Bone marrow (tissue), 2 donors: Measurements from ENCODE around the gene LRRC8D.
"Not testable (repeated sequence)": the region's sequence is repeated elsewhere in the genome, so short reads cannot be mapped to it uniquely, and the experiment has no call there.

Source experiments
- DNase-seq, 2 donors: peaks; one replicate each; lab custom pipeline; 2025; lab: John Stamatoyannopoulos, UW

The LRRC8D gene

DNA sequence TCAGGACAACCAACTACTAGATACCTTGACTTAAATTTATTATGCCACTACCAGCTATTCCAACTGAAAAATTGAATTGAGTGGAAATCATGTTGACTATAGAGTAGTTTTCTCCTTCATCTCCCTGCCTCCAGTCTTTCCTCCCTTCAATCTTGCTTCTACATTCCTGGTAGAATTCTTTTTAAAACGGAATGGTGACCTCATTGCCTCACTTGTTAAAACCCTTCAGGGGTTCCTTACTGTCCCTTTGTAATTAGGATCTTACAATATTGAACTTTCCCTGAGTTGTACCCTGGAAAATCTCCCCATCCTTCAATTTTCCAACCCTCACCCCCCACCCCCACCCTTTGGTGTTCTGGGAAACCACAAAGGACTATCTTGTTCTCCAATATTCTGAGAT lies 91.2 kb downstream of the LRRC8D start:
- DNase-seq, result no peak

DNA sequence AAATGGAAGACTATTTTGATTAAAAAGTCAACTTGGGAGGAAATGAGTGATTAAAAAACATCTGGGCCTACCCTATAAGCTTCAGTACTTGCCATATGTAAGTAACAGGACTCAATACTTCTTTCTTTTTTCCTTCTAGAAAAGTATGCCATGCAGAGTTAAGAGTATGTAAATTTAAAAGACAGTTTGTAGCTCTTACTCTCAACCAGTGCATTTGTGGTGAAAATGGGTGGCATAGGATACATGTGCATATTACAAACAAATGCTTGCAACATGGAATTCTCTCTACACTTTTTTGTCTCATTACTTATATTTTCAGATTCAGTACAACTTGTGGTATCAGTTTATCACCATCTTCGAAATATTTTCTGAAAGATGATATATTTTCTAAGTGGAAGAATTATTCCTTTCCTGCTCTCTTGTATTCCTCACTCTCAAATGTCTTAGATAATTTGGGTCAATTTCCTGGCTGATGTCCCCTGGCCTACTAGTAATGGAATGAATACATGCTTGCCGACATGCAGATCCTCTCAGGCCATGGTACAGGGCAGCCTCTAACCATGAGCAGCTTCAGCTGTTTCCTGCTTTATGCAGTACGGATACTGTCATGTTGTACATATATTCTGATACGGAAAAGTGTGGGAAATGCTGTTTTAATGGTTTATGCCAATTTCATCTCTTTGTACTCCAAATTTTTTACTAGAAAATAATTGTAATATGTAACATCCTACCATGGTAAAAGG lies 92.7 kb downstream of the LRRC8D start:
- DNase-seq, result no peak

DNA sequence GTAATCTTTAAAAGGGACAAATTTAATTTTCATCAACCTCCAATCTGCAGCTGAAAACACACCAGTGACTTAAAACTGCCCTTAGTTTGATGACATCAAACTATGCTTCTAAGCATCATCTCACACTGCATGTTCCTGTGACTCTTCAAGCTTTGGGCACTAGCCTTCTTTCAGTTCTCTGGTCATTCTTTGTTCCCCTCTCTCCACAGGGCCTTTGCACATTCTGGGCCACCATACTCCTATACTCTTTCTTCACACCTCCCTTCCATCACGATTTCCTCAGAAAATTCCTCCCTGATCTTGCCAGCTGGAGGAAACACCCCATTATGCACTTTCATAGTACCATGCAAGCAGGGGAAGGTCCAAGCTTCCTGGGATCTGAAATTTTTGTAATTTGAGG lies 96.5 kb downstream of the LRRC8D start:
- DNase-seq, result no peak

DNA sequence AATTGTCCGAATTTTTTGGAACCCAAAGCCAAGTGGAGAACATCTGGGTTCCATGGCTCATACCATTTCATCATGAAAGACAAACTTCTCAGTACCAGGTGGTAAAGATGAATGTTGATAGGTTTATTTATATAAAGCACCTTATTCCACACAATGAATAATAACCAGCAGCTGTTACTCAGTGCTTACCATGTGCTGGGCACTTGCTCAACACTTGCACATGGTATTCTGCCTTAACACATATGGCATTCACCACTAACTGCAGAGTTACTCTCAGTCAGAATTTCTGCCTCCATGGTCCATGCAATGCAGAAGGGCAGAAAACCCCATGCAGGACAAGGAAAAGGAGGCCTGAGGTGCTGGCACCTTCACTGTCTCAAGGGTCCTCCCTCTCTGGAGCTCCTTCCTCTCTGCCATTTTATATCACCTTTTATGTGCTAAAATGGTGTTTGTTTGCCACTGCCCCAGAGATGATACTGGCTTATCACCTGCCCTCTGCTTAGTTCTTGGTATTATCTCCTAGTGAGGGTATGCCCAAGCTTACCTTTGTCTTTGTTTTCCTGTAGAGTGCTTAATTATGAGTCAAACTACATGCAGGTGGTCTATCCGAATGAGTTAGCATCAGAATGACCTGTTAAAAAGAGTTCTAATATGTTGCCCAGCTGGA lies 97.4 kb downstream of the LRRC8D start:
- DNase-seq, result no peak

DNA sequence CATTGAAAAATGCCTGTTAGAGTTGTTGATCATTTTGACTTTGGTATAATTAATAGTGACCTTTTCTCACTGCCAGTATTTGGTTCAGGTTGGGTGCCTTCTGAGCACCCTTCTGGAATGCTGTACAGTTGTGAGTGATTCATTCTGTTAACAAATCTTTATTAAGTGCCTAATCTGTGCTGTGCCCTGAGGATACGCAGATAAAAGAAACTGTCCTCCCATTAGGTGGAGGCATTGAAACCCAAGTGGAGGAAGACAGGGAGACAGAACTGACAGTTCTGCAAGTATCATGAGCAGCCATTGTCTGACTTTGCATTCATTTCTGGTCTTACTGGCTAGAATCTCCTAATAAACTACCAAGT lies 97.9 kb downstream of the LRRC8D start:
- no peak for DNase-seq

DNA sequence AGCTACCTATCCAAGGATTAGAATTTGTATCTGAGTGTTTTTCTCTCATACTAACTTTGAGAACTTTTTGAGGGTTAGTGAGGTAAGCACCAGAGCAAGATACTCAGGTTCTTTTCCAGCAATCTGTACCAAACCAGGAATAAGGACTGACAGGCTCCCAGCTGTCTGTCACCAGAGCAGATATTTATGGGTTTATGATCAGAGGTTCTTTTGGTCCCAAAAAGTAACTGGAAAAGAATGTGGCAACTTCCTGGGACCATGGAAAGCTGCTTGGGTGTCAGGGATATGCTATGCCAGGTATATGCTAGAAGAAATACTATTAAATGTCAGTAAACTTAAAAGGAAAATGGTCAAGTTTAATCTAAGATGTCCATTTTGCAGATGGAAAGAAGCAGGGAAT lies 98.3 kb downstream of the LRRC8D start:
- DNase-seq, result no peak

DNA sequence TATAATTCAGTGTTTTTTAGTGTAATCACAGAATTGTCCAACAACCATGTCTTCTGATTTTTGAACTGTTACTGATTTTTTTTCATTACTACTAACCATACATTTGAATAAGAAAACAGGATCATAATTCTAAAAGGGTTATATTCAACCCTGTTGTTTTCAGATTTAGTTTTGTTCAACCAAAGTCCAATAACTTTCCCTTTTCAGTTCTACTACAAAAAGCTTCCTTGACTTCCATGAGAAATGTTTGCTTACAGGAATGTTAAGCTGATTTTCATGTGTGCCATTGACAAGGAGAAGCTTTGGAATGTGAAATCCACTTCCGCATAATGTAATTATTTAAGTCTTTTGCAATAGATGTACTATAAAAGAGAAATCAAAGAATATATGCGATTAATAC lies 102.1 kb downstream of the LRRC8D start:
- DNase-seq, result no peak

DNA sequence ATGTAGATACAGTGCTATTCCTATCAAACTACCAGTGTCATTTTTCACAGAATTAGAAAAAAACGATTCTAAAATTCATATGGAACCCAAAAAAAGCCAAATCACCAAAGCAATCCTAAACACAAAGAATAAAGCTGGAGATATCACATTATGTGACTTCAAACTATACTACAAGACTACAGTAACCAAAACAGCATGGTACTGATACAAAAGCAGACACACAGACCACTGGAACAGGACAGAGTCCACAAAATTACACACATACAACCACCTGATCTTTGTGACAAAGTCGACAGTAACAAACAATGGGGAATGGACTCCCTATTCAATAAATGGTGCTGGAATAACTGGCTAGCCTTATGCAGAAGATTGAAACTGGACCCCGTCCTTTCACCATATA lies 102.7 kb downstream of the LRRC8D start:
- no peak for DNase-seq

DNA sequence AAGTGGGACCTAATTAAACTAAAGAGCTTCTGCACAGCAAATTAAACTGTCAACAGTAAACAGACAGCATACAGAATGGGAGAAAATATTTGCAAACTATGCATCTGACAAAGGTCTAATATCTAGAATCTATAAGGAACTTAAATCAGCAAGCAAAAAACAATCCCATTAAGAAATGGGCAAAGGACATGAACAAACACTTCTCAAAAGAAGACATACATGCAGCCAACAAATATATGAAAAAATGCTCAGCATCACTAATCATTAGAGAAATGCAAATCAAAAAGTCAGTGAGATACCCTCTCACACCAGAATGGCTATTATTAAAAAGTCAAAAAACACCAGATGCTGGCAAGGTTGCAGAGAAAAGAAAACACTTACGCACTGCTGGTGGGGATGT lies 103.2 kb downstream of the LRRC8D start:
- DNase-seq, result not testable (repeated sequence)

DNA sequence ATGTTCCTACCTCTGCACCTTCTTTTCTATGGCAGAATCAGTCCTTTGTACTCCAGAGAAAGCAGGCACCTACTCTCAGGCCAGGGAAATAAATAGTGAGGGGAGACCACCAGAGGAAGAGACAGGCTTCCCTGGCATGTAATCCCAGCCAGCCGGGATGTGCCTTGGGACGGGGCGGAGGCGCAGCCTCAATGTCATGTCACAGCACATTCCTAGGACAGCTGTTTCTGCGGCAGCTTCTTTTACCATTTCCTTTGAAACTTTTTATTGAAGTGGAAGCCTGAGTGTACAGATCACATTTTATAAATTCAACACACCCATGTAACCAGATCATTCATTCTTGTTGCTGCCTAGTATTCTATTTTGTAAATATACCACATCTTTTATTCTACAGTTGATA lies 106.2 kb downstream of the LRRC8D start:
- no peak for DNase-seq

DNA sequence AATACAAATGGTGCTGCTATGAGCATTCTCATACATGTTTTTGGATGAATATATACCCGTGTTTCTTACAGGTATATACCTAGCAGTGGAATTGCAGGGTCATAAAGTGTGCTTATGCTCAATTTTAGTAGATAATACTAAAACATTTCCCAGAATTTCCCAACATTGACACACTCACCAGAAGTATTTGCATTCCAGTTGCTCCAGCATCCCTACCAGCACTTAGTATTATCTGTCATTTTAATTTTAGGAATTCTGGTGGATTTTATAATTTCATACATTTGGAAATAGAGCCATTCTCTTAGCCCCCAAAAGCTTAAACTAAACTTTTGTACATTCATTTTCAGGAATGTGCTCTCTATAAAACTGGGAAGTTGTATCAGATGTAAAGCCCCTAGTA lies 106.6 kb downstream of the LRRC8D start:
- DNase-seq, result no peak

DNA sequence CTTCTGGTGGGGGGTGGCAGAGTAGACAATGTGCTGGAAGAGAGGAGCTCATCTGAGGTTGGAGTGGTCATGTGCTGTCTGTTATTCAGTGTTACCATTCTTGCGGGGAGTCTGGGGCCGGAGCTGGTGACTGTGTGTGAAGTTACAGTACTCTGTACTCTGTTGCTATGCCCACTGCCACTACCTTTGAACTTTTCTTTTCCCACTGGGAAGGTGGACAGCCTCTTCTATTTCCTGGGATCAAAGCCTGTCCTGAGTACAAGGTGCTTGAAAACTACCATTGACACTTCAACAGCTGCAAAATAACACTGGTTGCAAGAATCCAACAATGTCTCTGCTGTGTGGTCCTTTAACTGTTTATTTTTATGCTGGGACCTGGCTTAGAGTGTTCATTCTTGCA lies 107.7 kb downstream of the LRRC8D start:
- DNase-seq, result no peak

DNA sequence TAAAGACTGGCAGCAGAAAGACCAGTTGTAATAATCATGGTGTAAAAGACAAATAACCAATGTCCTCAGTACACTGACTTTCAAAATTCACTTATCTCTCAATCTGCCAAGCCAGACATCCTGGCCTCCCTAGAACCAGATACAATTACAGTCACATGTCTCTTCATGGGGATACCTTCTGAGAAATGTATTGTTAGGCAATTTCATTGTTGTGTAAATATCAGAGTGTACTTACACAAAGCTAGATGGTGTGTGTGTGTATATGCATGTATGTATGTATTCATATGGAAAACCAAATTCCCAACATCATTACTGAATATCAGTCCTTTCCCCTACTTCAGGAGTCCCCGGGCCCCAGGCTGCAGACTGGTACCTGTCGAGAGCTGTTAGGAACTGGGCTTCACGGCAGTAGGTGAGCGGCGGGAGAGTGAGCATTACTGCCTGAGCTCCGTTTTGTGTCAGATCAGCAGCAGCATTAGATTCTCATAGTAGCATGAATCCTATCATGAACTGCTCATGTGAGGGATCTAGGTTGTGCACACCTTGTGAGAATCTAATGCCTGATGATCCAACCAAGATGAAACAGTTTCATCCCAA lies 108.7 kb downstream of the LRRC8D start:
- DNase-seq, result no peak

DNA sequence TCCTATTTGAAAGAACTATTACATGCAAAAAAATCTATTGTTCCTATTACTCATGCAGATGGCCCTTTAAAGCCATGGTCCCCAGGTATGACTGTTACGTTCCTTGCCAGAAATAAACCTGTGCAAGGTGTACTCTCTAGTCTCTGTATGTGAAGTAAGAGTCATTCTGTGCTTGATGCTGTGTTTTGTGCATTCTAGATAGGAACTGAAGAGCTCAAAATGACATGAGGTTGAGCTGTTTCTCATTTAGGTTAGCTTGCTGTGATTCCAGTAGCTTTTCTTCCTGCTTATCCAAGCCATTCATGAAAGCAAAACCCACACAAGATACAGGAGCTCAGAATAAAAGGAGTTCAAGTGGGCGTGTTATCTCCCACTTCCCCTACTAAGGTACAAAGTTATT lies 109.7 kb downstream of the LRRC8D start:
- no peak for DNase-seq

DNA sequence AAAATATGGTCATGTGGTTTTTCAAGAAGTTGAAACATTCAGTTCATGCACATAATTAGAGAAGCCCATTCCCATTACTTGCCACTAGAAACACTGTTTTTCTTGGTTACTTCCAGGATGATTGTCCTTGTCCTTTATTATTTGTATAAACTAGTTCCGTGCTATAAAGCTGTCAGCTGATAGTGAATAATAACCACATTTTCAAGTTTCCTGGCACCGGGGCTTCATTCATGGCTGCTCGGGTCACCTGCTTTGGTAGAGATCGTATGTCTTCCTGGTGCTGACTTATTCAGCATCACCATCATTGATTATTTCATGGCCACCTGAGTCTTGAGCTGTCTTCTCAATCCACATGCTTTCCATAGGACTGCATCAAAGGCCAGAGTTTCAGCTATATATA lies 111.1 kb downstream of the LRRC8D start:
- DNase-seq, result no peak

DNA sequence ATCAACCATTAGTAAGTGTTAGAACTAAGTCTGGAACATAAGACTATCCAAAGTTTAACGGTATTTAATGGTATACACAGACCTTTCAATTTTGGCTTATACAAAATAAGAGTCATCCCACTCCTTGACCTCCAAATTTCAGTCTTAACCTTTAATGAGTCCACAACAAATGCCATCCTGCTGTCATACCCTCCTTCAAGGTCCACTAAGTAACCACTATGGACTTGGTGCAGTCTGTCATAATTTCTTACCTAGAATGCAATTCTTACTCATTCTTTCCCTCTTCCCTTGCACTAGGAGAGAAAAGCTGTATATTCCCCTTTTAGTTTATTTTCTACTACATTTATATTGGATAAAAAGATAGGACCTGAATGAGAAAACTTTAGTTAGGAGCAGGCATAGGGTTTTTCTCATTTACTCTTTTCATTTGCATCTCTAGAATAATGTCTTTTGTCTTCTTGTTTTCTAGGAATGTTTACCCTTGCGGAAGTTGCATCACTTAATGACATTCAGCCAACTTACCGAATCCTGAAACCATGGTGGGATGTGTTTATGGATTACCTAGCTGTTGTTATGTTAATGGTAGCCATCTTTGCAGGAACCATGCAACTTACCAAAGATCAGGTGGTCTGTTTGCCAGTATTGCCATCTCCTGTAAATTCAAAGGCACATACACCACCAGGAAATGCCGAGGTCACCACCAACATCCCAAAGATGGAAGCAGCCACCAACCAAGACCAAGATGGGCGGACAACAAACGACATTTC lies 111.9 kb downstream of the LRRC8D start:
- no peak for DNase-seq

DNA sequence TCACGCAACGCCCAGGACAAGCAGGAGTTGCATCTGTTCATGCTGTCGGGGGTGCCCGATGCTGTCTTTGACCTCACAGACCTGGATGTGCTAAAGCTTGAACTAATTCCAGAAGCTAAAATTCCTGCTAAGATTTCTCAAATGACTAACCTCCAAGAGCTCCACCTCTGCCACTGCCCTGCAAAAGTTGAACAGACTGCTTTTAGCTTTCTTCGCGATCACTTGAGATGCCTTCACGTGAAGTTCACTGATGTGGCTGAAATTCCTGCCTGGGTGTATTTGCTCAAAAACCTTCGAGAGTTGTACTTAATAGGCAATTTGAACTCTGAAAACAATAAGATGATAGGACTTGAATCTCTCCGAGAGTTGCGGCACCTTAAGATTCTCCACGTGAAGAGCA lies 113.6 kb downstream of the LRRC8D start:
- no peak for DNase-seq

DNA sequence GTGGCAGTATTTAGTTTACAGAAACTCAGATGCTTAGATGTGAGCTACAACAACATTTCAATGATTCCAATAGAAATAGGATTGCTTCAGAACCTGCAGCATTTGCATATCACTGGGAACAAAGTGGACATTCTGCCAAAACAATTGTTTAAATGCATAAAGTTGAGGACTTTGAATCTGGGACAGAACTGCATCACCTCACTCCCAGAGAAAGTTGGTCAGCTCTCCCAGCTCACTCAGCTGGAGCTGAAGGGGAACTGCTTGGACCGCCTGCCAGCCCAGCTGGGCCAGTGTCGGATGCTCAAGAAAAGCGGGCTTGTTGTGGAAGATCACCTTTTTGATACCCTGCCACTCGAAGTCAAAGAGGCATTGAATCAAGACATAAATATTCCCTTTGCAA lies 114.4 kb downstream of the LRRC8D start:
- DNase-seq, result no peak

DNA sequence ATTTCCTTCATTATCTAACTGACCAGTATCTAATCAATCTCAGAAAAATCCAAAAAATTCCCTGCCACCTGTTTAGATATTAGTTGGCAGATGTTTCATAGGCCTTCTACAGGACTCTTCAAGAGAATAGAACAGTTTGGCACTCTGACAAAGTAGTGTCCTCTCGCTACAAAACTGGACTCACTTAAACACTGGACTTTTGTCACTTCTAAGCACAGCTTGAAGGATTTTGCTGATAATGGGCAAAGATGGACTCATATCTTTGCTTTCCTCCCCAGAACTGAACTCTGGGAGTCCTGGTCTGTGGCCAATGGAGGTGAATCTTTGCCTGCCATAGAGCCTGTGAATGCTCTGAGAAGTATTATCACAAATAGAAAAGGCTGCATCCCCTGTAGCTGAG lies 115.9 kb downstream of the LRRC8D start:
- DNase-seq, result no peak

DNA sequence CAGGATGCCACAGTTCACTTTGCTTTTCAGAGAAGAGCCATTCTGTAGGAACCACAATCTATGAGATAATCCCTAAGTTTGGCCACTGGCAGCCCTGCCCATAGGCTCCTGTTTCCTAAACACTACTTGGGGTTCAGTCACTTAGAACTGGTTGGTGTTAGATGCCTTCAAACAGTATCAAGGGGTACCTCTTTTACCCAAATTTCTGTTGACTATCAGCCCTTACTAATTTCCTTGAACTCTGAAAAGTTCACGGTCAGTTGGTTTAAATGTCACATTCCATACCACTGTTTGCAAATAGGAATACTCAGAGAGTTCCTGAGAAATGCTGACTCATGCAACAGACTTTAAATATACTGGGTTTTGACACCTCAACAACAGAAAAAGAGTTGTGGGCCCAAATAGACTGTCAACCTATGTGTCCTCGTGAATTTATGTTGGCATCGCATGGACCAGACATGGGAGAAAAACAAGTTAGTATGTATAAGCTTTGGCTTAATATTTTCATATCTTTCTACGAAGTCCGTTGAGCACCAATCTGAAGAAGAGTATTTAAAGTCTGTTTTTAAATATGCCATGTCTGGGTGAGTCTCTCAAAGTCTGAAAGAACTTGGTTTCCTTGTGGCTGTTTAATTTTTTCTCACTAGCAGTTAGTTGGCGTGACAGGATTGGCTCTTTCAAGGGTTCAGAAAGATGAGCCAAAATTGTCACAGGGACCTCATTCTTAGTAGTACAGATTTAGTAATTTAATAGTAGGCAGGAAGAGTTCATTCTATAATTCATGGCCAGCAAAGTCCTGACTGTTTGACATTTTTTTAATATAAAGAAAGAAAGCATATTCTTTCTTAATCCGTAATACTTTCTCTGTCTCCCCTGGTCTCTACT lies 117.6 kb downstream of the LRRC8D start:
- no peak for DNase-seq

DNA sequence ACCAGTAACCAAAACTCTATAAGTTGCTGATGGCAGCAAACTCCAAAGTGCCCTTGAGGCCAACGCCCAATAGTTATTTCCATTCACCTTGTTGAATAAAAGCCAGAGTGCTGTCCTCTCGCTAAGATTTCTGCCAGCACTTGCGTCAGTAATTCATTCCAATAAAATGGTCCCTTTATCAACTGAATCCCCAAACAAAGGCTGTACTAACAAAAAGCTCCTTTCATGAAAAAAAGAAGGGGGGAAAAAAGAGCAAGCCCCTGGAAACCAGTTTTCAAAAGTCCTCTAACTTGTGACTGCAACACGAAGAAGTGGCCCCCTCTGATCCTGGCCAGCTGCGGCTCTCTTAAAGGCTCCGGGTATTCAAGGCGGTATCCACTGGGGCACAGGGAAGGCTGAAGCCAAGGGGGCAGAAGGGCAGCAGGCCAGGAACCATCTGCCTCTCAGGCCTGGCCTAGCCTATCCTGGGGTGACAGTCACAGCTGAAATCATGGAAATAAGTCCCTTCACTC lies 118.3 kb downstream of the LRRC8D start:
- no peak for DNase-seq
